OCI-LY3 (cell line): ENCODE data around the gene ISLR2.

Source experiments
- H2AFZ ChIP-seq: fragments of 200-600, 300-600 bp; shearing (Covaris generic); 2 replicates; pipeline ENCODE4 v1.6.0; 2014; ENCODE audit warnings: antibody characterized with exemption, low read depth, low read length
- H3K27ac ChIP-seq: fragments of 200-600, 300-600 bp; sonication (generic); 2 replicates; pipeline ENCODE4 v1.5.1; 2014; ENCODE audit warnings: mild to moderate bottlenecking, low read length, moderate library complexity, mixed read lengths
- H3K27me3 ChIP-seq: fragments of 200-600, 300-600 bp; sonication (generic); 2 replicates; pipeline ENCODE4 v1.6.1; 2014; ENCODE audit warnings: low read depth, low read length, mixed read lengths
- H3K36me3 ChIP-seq: fragments of 200-600, 300-600 bp; sonication (generic); replicated peaks from 2 replicates; pipeline ENCODE3; 2014; ENCODE audit warnings: low read depth, low read length, mixed read lengths
- H3K4me1 ChIP-seq: fragments of 300-600, 200-600 bp; sonication (generic); 2 replicates; pipeline ENCODE4 v1.6.1; 2014; ENCODE audit warnings: low read length, mixed read lengths
- H3K4me2 ChIP-seq: fragments of 200-600, 300-600 bp; sonication (generic); 2 replicates; pipeline ENCODE4 v1.6.1; 2014; ENCODE audit warnings: low read length, mixed read lengths
- H3K4me3 ChIP-seq: fragments of 300-600, 200-600 bp; sonication (generic); 2 replicates; pipeline ENCODE4 v1.5.1; 2014; ENCODE audit warnings: antibody characterized with exemption, mild to moderate bottlenecking, low read length, moderate library complexity
- H3K79me2 ChIP-seq: fragments of 300-600, 200-600 bp; shearing (Covaris generic); 2 replicates; pipeline ENCODE4 v1.6.1; 2014; ENCODE audit warnings: mild to moderate bottlenecking, low read length, mixed read lengths
- H3K9ac ChIP-seq: fragments of 300-600, 200-600 bp; shearing (Covaris generic); 2 replicates; pipeline ENCODE4 v1.6.0; 2014; ENCODE audit warnings: mild to moderate bottlenecking, low read length, moderate library complexity
- H3K9me3 ChIP-seq: fragments of 200-600, 300-600 bp; shearing (Covaris generic); 2 replicates; pipeline ENCODE4 v1.6.1; 2014; ENCODE audit warnings: low read length, mixed read lengths; ENCODE audit not compliant: insufficient read depth
- H4K20me1 ChIP-seq: fragments of 200-600, 300-600 bp; sonication (generic); 2 replicates; pipeline ENCODE4 v1.6.1; 2016; ENCODE audit warnings: low read length, mixed read lengths; ENCODE audit not compliant: insufficient read depth
- EZH2phosphoT487 ChIP-seq: fragments of 200-600 bp; shearing (Covaris generic); IDR thresholded peaks from 2 replicates; pipeline ENCODE4 v1.6.1; 2018; ENCODE audit warnings: antibody characterized with exemption, mixed run types, low read depth
- TF ChIP-seq, protein P1 (sequence below): fragments of 200-600, 300-600 bp; sonication (generic); IDR thresholded peaks from 2 replicates; pipeline ENCODE4 v1.5.1; 2014; ENCODE audit warnings: antibody characterized with exemption, low read length, low read depth

Gene ISLR2

GRCh38 chr15:74171965-74172541, 41.7 kb downstream of the ISLR2 start:
- no peaks in the 10 kb centered on the region for H4K20me1 ChIP-seq
- H3K27ac ChIP-seq, result no peak overlapping the region
- no peak overlapping the region for H3K4me2 ChIP-seq
- H3K9me3 ChIP-seq, result no peaks in the 10 kb centered on the region
- no peak overlapping the region for H3K9ac ChIP-seq
- TF ChIP-seq, protein P1, sequence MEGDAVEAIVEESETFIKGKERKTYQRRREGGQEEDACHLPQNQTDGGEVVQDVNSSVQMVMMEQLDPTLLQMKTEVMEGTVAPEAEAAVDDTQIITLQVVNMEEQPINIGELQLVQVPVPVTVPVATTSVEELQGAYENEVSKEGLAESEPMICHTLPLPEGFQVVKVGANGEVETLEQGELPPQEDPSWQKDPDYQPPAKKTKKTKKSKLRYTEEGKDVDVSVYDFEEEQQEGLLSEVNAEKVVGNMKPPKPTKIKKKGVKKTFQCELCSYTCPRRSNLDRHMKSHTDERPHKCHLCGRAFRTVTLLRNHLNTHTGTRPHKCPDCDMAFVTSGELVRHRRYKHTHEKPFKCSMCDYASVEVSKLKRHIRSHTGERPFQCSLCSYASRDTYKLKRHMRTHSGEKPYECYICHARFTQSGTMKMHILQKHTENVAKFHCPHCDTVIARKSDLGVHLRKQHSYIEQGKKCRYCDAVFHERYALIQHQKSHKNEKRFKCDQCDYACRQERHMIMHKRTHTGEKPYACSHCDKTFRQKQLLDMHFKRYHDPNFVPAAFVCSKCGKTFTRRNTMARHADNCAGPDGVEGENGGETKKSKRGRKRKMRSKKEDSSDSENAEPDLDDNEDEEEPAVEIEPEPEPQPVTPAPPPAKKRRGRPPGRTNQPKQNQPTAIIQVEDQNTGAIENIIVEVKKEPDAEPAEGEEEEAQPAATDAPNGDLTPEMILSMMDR, result no peak
- no peak for TF ChIP-seq EZH2phosphoT487
- H3K79me2 ChIP-seq, result no peaks in the 10 kb centered on the region
- H2AFZ ChIP-seq, result no peak overlapping the region
- H3K27me3 ChIP-seq, result 0 out of 2 replicates have a peak, but pooled peaks cover 7% of the 10 kb centered on the region
- no peak overlapping the region for H3K4me3 ChIP-seq
- H3K36me3 ChIP-seq, result no peaks in the 10 kb centered on the region
- H3K4me1 ChIP-seq, result no peaks in the 10 kb centered on the region

- no peak overlapping the region for H3K4me3 ChIP-seq
- H3K9ac ChIP-seq, result no peak overlapping the region
- H3K4me1 ChIP-seq, result no peaks in the 10 kb centered on the region
- peaks cover 7% of the 10 kb centered on the region for H3K27me3 ChIP-seq
- H2AFZ ChIP-seq, result no peak overlapping the region
- H4K20me1 ChIP-seq, result no peaks in the 10 kb centered on the region
- no peak overlapping the region for H3K27ac ChIP-seq
- H3K79me2 ChIP-seq, result no peaks in the 10 kb centered on the region
- H3K4me2 ChIP-seq, result no peak overlapping the region
- no peaks in the 10 kb centered on the region for H3K36me3 ChIP-seq
- H3K9me3 ChIP-seq, result no peaks in the 10 kb centered on the region
- TF ChIP-seq, protein P1, result no peak
- TF ChIP-seq EZH2phosphoT487, result no peak
Measured at GRCh38 chr15:74172701-74173379, 42.5 kb downstream of the ISLR2 start.

DNA sequence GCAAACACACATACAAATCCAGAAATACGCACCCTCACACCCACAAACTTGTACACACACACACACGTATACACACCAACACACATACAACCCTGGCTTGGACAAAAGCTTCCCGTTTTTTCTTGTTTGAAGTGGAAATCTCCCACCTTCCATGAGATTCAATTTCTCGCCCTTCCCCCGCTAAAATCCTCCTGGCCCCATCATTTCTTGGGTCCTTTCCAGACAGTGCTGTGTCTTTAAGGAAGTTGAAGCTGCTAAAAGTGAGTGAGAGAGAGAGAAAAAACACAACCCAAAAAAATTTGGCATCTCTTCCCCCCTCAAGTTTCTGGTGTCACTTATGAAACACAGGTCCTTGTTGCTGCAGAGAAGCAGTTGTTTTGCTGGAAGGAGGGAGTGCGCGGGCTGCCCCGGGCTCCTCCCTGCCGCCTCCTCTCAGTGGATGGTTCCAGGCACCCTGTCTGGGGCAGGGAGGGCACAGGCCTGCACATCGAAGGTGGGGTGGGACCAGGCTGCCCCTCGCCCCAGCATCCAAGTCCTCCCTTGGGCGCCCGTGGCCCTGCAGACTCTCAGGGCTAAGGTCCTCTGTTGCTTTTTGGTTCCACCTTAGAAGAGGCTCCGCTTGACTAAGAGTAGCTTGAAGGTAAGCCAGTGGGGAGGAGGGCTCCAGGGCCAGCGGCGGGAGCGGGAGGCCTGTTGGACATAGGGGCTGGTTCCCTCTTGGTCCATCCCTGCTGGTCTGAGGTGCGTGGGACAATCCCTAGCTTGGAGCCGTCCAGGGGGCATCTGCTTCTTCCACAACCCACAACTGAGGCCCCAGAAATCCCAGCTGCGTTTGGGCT, 43.2 kb downstream of the ISLR2 start, which contains the start of gene ISLR:
Gene ISLR, plus strand, starts transcription at position 331 of the 839 bp plus-strand sequence. CDS start 1,149 bp downstream, outside the sequence.
- no peaks in the 10 kb centered on the region for H3K4me1 ChIP-seq

More for the DNA sequence above, 43.2 kb downstream of the ISLR2 start, which contains the start of gene ISLR:
- Histone ChIP-seq H3K79me2 (no peaks in the 10 kb centered on the region), H2AFZ (no peak within 1 kb of the TSS), H3K27me3 (peaks cover 10% of the 10 kb centered on the region), H3K4me2 (no peak within 1 kb of the TSS), H4K20me1 (no peaks in the 10 kb centered on the region), H3K27ac (no peak within 1 kb of the TSS), H3K9me3 (no peaks in the 10 kb centered on the region), H3K9ac (no peak within 1 kb of the TSS), H3K4me3 (no peak within 1 kb of the TSS), H3K36me3 (no peaks in the 10 kb centered on the region)
- TF ChIP-seq, protein P1, result no peak
- TF ChIP-seq EZH2phosphoT487, result no peak
